Ovary (tissue), 9 donors: ENCODE data around the gene RGR. TPM values are rescaled to one million over a fixed set of nuclear protein-coding genes. Genes with fewer than 3 reads are reported as not detected.

ENCODE experiments used
- DNase-seq, 5 donors: peaks; one replicate each; pipeline ENCODE4 v3.0.0-alpha.2; 2019 to 2020
- H3K27ac ChIP-seq, 2 donors: fragments of 200-600 bp; one replicate each; pipeline versions ENCODE4 v1.5.1 to v1.8.0; 2019 to 2022
- H3K27me3 ChIP-seq: fragments of 200-600 bp; one replicate; pipeline ENCODE4 v1.8.0; 2022
- H3K36me3 ChIP-seq: fragments of 200-600 bp; sonication (generic); one replicate; pipeline ENCODE4 v1.5.1; 2019
- H3K4me1 ChIP-seq: one replicate; pipeline ENCODE4 v1.8.1; 2013; ENCODE audit warnings: mild to moderate bottlenecking, moderate library complexity; ENCODE audit not compliant: insufficient read depth
- H3K4me3 ChIP-seq: fragments of 200-600 bp; sonication (generic); one replicate; pipeline ENCODE4 v1.5.1; 2017
- H3K9me3 ChIP-seq, 2 donors: fragments of 200-600 bp in 1 of 2; sonication (generic) in 1 of 2; one replicate each; pipeline versions ENCODE4 v1.5.1 to v1.8.1; 2013 to 2019; ENCODE audit warnings: mild to moderate bottlenecking in 1 of 2, moderate library complexity in 1 of 2
- CTCF ChIP-seq, 3 donors: fragments of 450-650 bp in 2 of 3; fragments of 200-600 bp in 1 of 3; IDR thresholded peaks; one replicate each; pipeline versions ENCODE4 v1.5.1 to v1.8.0; 2016 to 2022; ENCODE audit warnings: antibody characterized with exemption in 3 of 3, mild to moderate bottlenecking in 1 of 3
- EP300 ChIP-seq: sonication (generic); formaldehyde crosslinking; IDR thresholded peaks from one replicate; pipeline ENCODE4 v1.6.1; 2017; ENCODE audit warnings: antibody characterized with exemption
- POLR2A ChIP-seq: fragments of 450-650 bp; IDR thresholded peaks from one replicate; pipeline ENCODE4 v1.6.1; 2017; ENCODE audit warnings: antibody characterized with exemption, mild to moderate bottlenecking, moderate library complexity
- WGBS, 3 donors: extraction: QIAGEN DNeasy Blood & Tissue Kit in 1 of 3; methylation state at CpG; one replicate each; pipeline versions ENCODE4 v1.1.5 to v1.1.7; 2013 to 2017; 5-methylcytosine and 5-hydroxymethylcytosine counted together
- intact Hi-C, 4 donors: fragments of 100-400 bp; cut with DNase I; formaldehyde crosslinking; loops; one replicate each; pipeline versions ENCODE4 v1.11.0 to v1.15.1; 2022 to 2023
- polyA plus RNA-seq, 2 donors: library from polyadenylated mRNA; stranded (reverse); fragments of 200-250 nt in 1 of 2; fragments of 350-450 nt in 1 of 2; fragmentation: Illumina TruSeq in 1 of 2; extraction: RNeasy Lipid Tissue Mini Kit (QIAGEN cat#74804) in 1 of 2; gene quantifications; one replicate each; pipeline ENCODE4 v1.2.3, GENCODE V29; 2013 to 2014
- total RNA-seq, 7 donors: library from RNA; depleted of rRNA in 2 of 7; stranded (reverse); fragments of >200 nt in 2 of 7; fragmentation: NEBNext Ultra II Directional in 3 of 7; extraction: Animal tissue kit (Norgen Biotek cat#: 25700) in 3 of 7; gene quantifications; one replicate each; pipeline versions ENCODE4 v1.1.0 to v1.2.4, GENCODE V29; 2016 to 2023
- donor health status: DM: no; HTN: no; CAD: no; lungs with moderate emphysema.
- donor health status: DM: no; HTN: no; CAD: no.
- donor health status: Bipolar disorder and iron deficiency.
- donor health status: DM: yes; HTN: yes; CAD: no.
- donor health status: DM: no; HTN: no; CAD: no.
- donor health status: DM: yes; HTN: yes; CAD: no.

Gene RGR
- total and polyA plus RNA-seq, 9 donors: not detected

DNA sequence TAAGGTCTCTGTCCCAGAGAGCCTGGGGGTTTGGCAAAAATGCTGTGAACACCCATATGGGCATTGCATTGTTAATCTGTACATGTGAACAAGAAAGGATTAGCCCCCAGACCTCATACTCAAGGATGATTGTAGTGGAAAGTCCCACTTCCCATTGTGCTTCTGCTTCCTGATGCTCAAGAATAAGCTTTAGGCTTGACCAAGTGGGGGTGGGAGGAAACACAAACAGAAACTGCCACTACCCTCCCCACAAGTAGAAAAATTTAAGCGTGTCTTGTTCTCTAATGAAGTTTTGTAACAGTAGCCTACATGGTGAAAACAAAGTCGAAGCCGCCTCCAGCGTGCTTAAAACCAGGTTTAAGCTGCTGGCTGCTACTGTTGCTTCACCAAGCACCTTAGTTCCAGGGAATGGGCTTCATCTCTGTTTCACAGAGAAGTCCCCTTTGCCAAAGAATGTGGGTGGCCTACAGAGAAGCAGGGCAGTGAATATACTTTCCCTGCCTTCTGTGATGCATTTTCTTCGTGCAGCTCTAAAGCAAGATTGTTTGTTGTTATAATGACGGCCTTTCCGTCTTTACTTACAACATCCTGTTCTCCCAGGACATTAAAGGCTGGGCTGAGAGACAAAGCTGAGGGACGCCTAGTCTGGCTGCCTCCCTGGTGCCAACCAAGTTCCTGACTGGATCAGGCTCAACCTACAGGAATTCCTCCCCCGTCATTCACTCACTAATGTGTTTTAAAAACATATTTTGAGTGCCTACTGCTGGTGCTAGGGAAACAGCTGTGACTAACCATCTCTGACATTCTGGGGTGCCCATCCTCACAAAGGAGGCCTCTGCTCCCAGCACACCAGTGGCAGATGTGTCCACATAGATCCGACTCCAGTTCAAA is 51.5 kb downstream of the RGR start:
- 38 to 51% (median 43%) methylated on average over 10 of the region's 10 CpGs for WGBS, 3 donors
- no peak overlapping the region for H3K27ac ChIP-seq
- no peaks in the 10 kb centered on the region for H3K9me3 ChIP-seq

DNA sequence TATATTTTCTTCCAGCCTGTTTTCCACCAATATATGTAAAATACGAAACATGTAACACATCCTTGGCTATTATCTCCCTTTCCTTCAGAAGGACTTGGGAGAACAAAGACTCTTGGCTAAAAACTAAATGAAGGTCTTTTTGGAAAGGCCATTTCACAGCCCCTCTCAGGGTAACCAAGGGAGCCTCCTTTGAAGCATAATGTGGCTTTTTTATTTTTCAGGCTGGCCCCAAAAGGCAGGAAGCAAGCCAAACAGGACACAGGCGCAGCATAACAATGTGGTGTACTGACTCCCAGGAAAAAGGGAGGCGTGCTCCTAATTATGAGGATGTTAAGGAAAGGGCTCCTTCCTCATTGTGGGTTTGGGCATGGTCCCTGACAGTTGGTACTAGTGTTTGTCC is 53.2 kb downstream of the RGR start:
- DNase-seq: no peak
- Histone ChIP-seq H3K27me3 (no peaks in the 10 kb centered on the region), H3K4me3 (no peak overlapping the region), H3K4me1 (no peaks in the 10 kb centered on the region), H3K27ac (no peak overlapping the region), H3K36me3 (no peaks in the 10 kb centered on the region), H3K9me3 (no peaks in the 10 kb centered on the region)
- intact Hi-C loops: no loop called here
- 79 to 83% (median 79%) methylated on average over 3 of the region's 3 CpGs for WGBS, 3 donors
- TF ChIP-seq EP300 (no peak), POLR2A (no peak), CTCF (IDR thresholded peaks at IDR 0.05) (no peak)

More for the DNA sequence above, 51.5 kb downstream of the RGR start:
- Histone ChIP-seq H3K4me1 (no peaks in the 10 kb centered on the region), H3K4me3 (no peak overlapping the region), H3K36me3 (no peaks in the 10 kb centered on the region), H3K27me3 (no peaks in the 10 kb centered on the region)
- intact Hi-C loops: no loop called here
- no peak for TF ChIP-seq CTCF (IDR thresholded peaks at IDR 0.05)
- no peak for TF ChIP-seq EP300
- TF ChIP-seq POLR2A: no peak
- DNase-seq: no peak

GRCh38 chr10:84302223-84302622 is 57.4 kb downstream of the RGR start:
- H3K9me3 ChIP-seq: no peaks in the 10 kb centered on the region
- 55 to 63% (median 61%) methylated on average over 2 of the region's 2 CpGs for WGBS, 3 donors
- DNase-seq: no peak
- no peaks in the 10 kb centered on the region for H3K36me3 ChIP-seq
- intact Hi-C loops: no loop called here
- H3K4me1 ChIP-seq: no peaks in the 10 kb centered on the region
- H3K4me3 ChIP-seq: no peak overlapping the region
- H3K27ac ChIP-seq: no peak overlapping the region
- TF ChIP-seq EP300: no peak
- TF ChIP-seq CTCF (IDR thresholded peaks at IDR 0.05): no peak
- no peak for TF ChIP-seq POLR2A
- H3K27me3 ChIP-seq: no peaks in the 10 kb centered on the region

DNA sequence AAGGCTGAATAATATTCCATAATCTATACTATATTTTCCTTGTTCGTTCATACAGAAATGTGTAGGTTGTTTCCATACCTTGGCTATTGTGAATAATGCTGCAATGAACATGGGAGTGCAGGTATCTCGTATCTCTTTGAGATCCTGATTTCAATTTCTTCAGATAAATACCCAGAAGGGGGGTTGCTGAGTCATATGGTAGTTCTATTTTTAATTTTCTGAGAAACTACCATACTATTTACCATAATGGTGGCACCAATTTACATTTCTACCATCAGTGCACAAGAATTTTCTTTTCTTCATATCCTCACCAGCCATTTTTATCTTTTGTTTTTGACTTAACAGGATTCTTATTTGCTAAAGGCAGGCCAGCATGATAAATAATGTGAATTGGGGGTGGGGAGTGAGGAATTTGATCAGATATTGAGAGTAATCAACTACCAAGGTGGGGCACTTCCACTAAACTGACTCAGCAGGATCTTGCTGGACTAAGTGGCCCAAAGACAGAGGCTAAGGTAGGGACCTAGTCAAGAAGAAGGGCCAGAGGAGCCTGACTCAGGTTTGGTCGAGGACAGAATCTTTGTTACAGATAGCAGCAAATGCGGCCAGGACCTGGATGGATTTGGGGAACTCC is 62.0 kb downstream of the RGR start:
- H3K9me3 ChIP-seq: no peaks in the 10 kb centered on the region

More for the DNA sequence above, 62.0 kb downstream of the RGR start:
- intact Hi-C loops: no loop called here
- WGBS, 3 donors: 76 to 81% (median 79%) methylated on average over 4 of the region's 4 CpGs
- Histone ChIP-seq H3K36me3 (no peaks in the 10 kb centered on the region), H3K27ac (no peak overlapping the region), H3K27me3 (no peaks in the 10 kb centered on the region), H3K4me3 (no peak overlapping the region), H3K4me1 (no peaks in the 10 kb centered on the region)
- no peak for TF ChIP-seq POLR2A
- no peak for TF ChIP-seq CTCF (IDR thresholded peaks at IDR 0.05)
- no peak for TF ChIP-seq EP300
- no peak for DNase-seq
